ENCODE data around the gene SULT1A2.

DNA sequence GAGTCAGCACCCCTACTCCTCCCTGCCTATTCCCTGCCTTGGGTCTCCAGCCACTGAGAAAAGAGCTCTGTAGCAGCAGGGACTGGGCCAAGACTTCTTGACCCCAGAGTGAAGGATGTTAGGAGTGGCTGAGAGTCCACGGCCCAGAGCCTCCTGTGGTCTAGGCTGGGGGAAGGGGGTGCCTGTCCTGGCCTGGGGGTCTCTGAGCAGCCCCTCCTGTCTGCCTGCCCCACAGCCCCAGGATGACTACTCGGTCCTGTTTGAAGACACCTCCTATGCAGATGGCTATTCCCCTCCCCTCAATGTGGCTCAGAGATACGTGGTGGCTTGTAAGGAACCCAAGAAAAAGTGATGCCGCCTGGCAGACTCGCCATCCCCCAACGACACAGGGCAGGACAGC, 5.5 kb downstream of the SULT1A2 start:
- TF ChIP-seq, protein P1, sequence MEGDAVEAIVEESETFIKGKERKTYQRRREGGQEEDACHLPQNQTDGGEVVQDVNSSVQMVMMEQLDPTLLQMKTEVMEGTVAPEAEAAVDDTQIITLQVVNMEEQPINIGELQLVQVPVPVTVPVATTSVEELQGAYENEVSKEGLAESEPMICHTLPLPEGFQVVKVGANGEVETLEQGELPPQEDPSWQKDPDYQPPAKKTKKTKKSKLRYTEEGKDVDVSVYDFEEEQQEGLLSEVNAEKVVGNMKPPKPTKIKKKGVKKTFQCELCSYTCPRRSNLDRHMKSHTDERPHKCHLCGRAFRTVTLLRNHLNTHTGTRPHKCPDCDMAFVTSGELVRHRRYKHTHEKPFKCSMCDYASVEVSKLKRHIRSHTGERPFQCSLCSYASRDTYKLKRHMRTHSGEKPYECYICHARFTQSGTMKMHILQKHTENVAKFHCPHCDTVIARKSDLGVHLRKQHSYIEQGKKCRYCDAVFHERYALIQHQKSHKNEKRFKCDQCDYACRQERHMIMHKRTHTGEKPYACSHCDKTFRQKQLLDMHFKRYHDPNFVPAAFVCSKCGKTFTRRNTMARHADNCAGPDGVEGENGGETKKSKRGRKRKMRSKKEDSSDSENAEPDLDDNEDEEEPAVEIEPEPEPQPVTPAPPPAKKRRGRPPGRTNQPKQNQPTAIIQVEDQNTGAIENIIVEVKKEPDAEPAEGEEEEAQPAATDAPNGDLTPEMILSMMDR (IDR thresholded peaks at IDR 0.05 in 4 of 5, conservative IDR thresholded peaks at IDR 0.05 in 1 of 5) = no peak
- TF ChIP-seq POLR2A (IDR thresholded peaks at IDR 0.05) = no peak

Data from gastrocnemius medialis (tissue), 4 donors.